Measurements from ENCODE around the gene RABGAP1L.
A peak's percentile ranks its signal among the peaks of the same experiment; 100 is the strongest.

DNA sequence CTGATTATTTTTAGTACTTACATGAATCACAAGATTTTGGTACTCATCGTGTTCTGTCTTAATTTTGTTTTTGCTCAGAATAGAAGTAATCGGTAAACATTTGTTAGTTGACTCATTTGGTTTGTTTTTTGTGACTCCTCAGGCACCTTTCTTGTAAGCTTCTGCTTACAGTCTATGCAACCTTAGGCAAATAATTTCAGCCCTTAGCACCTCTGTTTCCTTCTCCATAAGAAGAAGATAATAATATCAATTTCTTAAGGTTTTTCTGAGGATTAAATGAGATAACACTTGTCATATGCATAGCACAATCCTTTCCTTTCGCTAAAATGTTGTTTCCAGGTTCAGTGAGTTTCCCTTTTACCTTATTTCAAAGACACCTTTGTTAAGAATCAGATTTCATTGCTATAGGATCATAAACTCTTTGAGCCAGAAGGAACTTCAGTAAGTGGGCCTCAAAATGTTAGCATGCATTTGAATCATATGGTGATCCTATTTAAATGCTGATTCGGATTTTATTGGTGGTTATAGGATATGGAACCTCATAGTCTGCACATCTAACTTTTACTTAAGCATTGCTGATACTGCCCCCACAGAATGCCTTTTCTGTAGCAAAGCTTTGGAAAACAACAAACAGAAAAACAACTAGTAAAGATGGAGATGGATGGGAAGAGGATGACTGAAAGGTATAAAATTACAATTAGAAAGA lies 567.7 kb downstream of the RABGAP1L start:
- peak; percentile 41 for TF ChIP-seq CTCF (conservative IDR thresholded peaks at IDR 0.05)
- no peak for TF ChIP-seq ZFX (IDR thresholded peaks at IDR 0.05)

All from C4-2B (cell line).